K562 (cell line): ENCODE measurements around the gene RASSF1. TPM values are rescaled to one million over a fixed set of nuclear protein-coding genes. Genes with fewer than 3 reads are reported as not detected.

ENCODE experiments used
- ASH1L ChIP-seq: fragments of 450-650 bp; IDR thresholded peaks from 2 replicates; pipeline ENCODE4 v1.6.1; 2018; ENCODE audit warnings: borderline replicate concordance, mild to moderate bottlenecking, low read depth; ENCODE audit not compliant: partially characterized antibody
- BDP1 ChIP-seq: IDR thresholded peaks from 3 replicates; pipeline ENCODE4 v1.6.1; 2011; ENCODE audit not compliant: insufficient read length, insufficient read depth
- BRD9 ChIP-seq: fragments of 450-650 bp; IDR thresholded peaks from 2 replicates; pipeline ENCODE4 v1.6.1; 2018; ENCODE audit warnings: low read depth; ENCODE audit not compliant: partially characterized antibody
- CCNT2 ChIP-seq: IDR thresholded peaks from 2 replicates; pipeline ENCODE4 v1.6.1; 2011; ENCODE audit warnings: borderline replicate concordance, low read depth, mild to moderate bottlenecking, moderate library complexity, mixed read lengths, low read length; ENCODE audit not compliant: insufficient read length; ENCODE audit errors: extremely low read depth
- DNMT1 ChIP-seq: fragments of 450-650 bp; IDR thresholded peaks from 2 replicates; pipeline ENCODE4 v1.6.1; 2016; ENCODE audit warnings: antibody characterized with exemption, mild to moderate bottlenecking
- EHMT2 ChIP-seq: fragments of 450-650 bp; IDR thresholded peaks from 2 replicates; pipeline ENCODE4 v1.6.1; 2018; ENCODE audit warnings: antibody characterized with exemption
- FIP1L1 ChIP-seq: fragments of 200-400 bp; formaldehyde crosslinking; IDR thresholded peaks from 2 replicates; pipeline ENCODE4 v1.6.1; 2018; ENCODE audit warnings: mild to moderate bottlenecking, low read depth, low read length; ENCODE audit not compliant: poor library complexity, severe bottlenecking
- FOXM1 ChIP-seq, 2 experiments: fragments of 450-650 bp in 1 of 2; sonication (generic) in 1 of 2; formaldehyde crosslinking in 1 of 2; IDR thresholded peaks; 2 replicates each; pipeline versions ENCODE4 v1.6.1 to v1.9.0; 2017 to 2022; ENCODE audit warnings: low read depth in 2 of 2, mild to moderate bottlenecking in 2 of 2, missing genetic modification reagents in 1 of 2, moderate library complexity in 1 of 2
- GTF2E2 ChIP-seq: fragments of 200-800 bp; sonication (Bioruptor generic); IDR thresholded peaks from 2 replicates; pipeline ENCODE4 v1.6.1; 2016; ENCODE audit warnings: missing genetic modification characterization, missing compliant biosample characterization
- HBP1 ChIP-seq: fragments of 450-650 bp; formaldehyde crosslinking; IDR thresholded peaks from 2 replicates; pipeline ENCODE4 v1.4.0; 2022; ENCODE audit warnings: missing genetic modification characterization
- MTF1 ChIP-seq: fragments of 250-450 bp; sonication (Bioruptor Pico); IDR thresholded peaks from 2 replicates; pipeline ENCODE4 v1.9.0; 2021; ENCODE audit warnings: moderate library complexity, mild to moderate bottlenecking, inconsistent platforms, borderline replicate concordance
- NFE2 ChIP-seq: IDR thresholded peaks from 2 replicates; pipeline ENCODE4 v1.6.1; 2014; ENCODE audit warnings: antibody characterized with exemption, low read depth
- PTTG1 ChIP-seq: fragments of 450-650 bp; IDR thresholded peaks from 2 replicates; pipeline ENCODE4 v1.6.1; 2016; ENCODE audit warnings: low read depth, mild to moderate bottlenecking, missing genetic modification characterization, missing compliant biosample characterization
- SIRT6 ChIP-seq: IDR thresholded peaks from one replicate; pipeline ENCODE4 v1.6.1; 2012; ENCODE audit warnings: low read depth, mild to moderate bottlenecking, control low read depth, inconsistent platforms, low read length, moderate library complexity
- SRSF7 ChIP-seq: fragments of 200-400 bp; formaldehyde crosslinking; optimal IDR thresholded peaks from 2 replicates; pipeline ENCODE3; 2017; ENCODE audit warnings: mild to moderate bottlenecking, low read depth, low read length
- XRCC3 ChIP-seq: fragments of 450-650 bp; IDR thresholded peaks from 2 replicates; pipeline ENCODE4 v1.6.1; 2017; ENCODE audit warnings: mild to moderate bottlenecking, moderate library complexity
- ZBED1 ChIP-seq: IDR thresholded peaks from 2 replicates; pipeline ENCODE4 v1.6.1; 2014
- ZBTB49 ChIP-seq: sonication (generic); formaldehyde crosslinking; IDR thresholded peaks from 2 replicates; pipeline ENCODE4 v1.8.0; 2022; ENCODE audit warnings: missing genetic modification reagents, mild to moderate bottlenecking, borderline replicate concordance
- ZFP1 ChIP-seq: fragments of 450-650 bp; formaldehyde crosslinking; IDR thresholded peaks from 2 replicates; pipeline ENCODE4 v1.4.0; 2020; ENCODE audit warnings: mild to moderate bottlenecking, mixed read lengths
- ZFX ChIP-seq: sonication (generic); formaldehyde crosslinking; IDR thresholded peaks from 2 replicates; pipeline ENCODE4 v1.8.0; 2022; ENCODE audit warnings: mild to moderate bottlenecking, missing genetic modification reagents, moderate library complexity
- ZKSCAN3 ChIP-seq: fragments of 250-450 bp; sonication (Bioruptor Pico); IDR thresholded peaks from 2 replicates; pipeline ENCODE4 v1.4.0; 2020
- ZNF133 ChIP-seq: fragments of 250-450 bp; sonication (Bioruptor Pico); IDR thresholded peaks from 2 replicates; pipeline ENCODE4 v1.4.0; 2020; ENCODE audit warnings: mild to moderate bottlenecking
- ZNF224 ChIP-seq: sonication (generic); formaldehyde crosslinking; IDR thresholded peaks from 2 replicates; pipeline ENCODE4 v1.8.0; 2022; ENCODE audit warnings: mild to moderate bottlenecking, missing genetic modification reagents
- ZNF232 ChIP-seq: sonication (generic); formaldehyde crosslinking; IDR thresholded peaks from 2 replicates; pipeline ENCODE4 v1.8.0; 2022; ENCODE audit warnings: mild to moderate bottlenecking, missing genetic modification reagents
- ZNF668 ChIP-seq: fragments of 250-450 bp; sonication (Bioruptor Pico); IDR thresholded peaks from 2 replicates; pipeline ENCODE4 v1.8.0; 2022; ENCODE audit warnings: mild to moderate bottlenecking, inconsistent platforms
- polyA plus RNA-seq, 8 experiments: library from polyadenylated mRNA; depleted of rRNA in 4 of 8; stranded (reverse) in 5 of 8; unstranded in 3 of 8; fragments of >200 nt; fragmentation: Nextera tagmentation in 2 of 8; fragmentation: Illumina TruSeq in 1 of 8; extraction: Ambion mirVana in 2 of 8; extraction: Trizol in 1 of 8; gene quantifications; 2 replicates each; pipeline versions ENCODE4 v1.2.1 to v1.2.3, GENCODE V29; 2011 to 2014; ENCODE audit warnings: inconsistent platforms in 1 of 8, missing spikeins in 1 of 8
- total RNA-seq, 7 experiments: library from RNA; depleted of rRNA in 6 of 7; stranded (reverse); fragments of >200 nt in 6 of 7; fragmentation: Illumina TruSeq in 2 of 7; extraction: Trizol in 2 of 7; gene quantifications; 2 replicates each; pipeline versions ENCODE4 v1.2.1 to v1.2.3, GENCODE V29; 2011 to 2021; ENCODE audit warnings: low replicate concordance in 1 of 7

Gene RASSF1
- total and polyA plus RNA-seq, 9 of the 15 experiments (the other 6 are each of a cell fraction or from before 2014, with no cell fraction given), result 3.6 to 57.1 (median 24.6) TPM

DNA sequence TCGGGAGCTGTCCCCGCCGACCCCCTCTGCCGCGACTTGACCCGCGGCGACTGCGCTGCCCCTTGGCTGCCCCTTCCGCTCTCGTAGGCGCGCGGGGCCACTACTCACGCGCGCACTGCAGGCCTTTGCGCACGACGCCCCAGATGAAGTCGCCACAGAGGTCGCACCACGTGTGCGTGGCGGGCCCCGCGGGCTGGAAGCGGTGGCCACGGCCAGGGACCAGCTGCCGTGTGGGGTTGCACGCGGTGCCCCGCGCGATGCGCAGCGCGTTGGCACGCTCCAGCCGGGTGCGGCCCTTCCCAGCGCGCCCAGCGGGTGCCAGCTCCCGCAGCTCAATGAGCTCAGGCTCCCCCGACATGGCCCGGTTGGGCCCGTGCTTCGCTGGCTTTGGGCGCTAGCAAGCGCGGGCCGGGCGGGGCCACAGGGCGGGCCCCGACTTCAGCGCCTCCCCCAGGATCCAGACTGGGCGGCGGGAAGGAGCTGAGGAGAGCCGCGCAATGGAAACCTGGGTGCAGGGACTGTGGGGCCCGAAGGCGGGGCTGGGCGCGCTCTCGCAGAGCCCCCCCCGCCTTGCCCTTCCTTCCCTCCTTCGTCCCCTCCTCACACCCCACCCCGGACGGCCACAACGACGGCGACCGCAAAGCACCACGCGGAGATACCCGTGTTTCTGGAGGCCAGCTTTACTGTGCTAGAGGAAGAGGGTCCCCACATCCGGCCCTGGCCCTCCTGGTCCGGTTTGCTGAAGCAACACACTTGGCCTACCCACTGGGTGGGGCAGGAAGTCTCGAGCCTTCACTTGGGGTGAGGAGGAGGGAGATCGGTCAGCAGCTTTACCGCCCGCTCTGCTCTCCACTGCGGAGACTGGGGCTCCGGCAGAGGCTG, at the start of gene RASSF1 (continued):
- TF ChIP-seq ZBTB49 (CRISPR knock-in tag) (no peak), ZFP1 (CRISPR knock-in tag) (no peak), FOXM1 (IDR thresholded peaks at IDR 0.05; ENCODE audit: low read depth) (no peak), FOXM1 (CRISPR knock-in tag; IDR thresholded peaks at IDR 0.05; ENCODE audit: low read depth) (no peak), ASH1L (no peak), MTF1 (no peak), BDP1 (no peak), ZNF224 (CRISPR knock-in tag) (no peak), GTF2E2 (no peak), NFE2 (no peak), DNMT1 (no peak), ZKSCAN3 (CRISPR knock-in tag) (no peak), ZNF668 (CRISPR knock-in tag) (no peak), EHMT2 (no peak), CCNT2 (peak; percentile 41), ZNF232 (CRISPR knock-in tag) (no peak), PTTG1 (tag) (no peak), ZFX (peak; percentile 88), HBP1 (CRISPR knock-in tag) (no peak), ZNF133 (CRISPR knock-in tag) (no peak), BRD9 (no peak), SRSF7 (no peak), ZBED1 (no peak), SIRT6 (no peak), FIP1L1 (no peak), XRCC3 (no peak)
